GM23338 (cell line): ENCODE data around the gene MAP4. TPM values are rescaled to one million over a fixed set of nuclear protein-coding genes. Genes with fewer than 3 reads are reported as not detected.
A peak's percentile ranks its signal among the peaks of the same experiment; 100 is the strongest.

ENCODE experiments used
- ATAC-seq: fragments of 200-7000 bp; cut with Tn5 transposase; 3 replicates; pipeline ENCODE4 v1.9.1; 2020
- DNase-seq: peaks from one replicate; pipeline ENCODE4 v3.0.0-alpha.2; 2015; ENCODE audit warnings: low spot score
- H2AFZ ChIP-seq: fragments of 200-600 bp; sonication (generic); 2 replicates; pipeline ENCODE4 v1.8.0; 2016; ENCODE audit warnings: antibody characterized with exemption, mild to moderate bottlenecking, moderate library complexity
- H3F3A ChIP-seq: fragments of 200-600 bp; sonication (generic); replicated peaks from 2 replicates; pipeline ENCODE4 v1.8.0; 2017; ENCODE audit warnings: antibody characterized with exemption, mixed run types, low read depth
- H3K27ac ChIP-seq: fragments of 200-600 bp; sonication (generic); 2 replicates; pipeline ENCODE4 v1.6.1; 2016; ENCODE audit warnings: low read depth
- H3K27me3 ChIP-seq: fragments of 200-600 bp; sonication (generic); 2 replicates; pipeline ENCODE4 v1.8.0; 2016; ENCODE audit warnings: mild to moderate bottlenecking, mixed run types, moderate library complexity; ENCODE audit not compliant: insufficient read depth
- H3K36me3 ChIP-seq: fragments of 200-600 bp; sonication (generic); 2 replicates; pipeline ENCODE4 v1.8.0; 2016; ENCODE audit warnings: mild to moderate bottlenecking; ENCODE audit not compliant: insufficient read depth
- H3K4me1 ChIP-seq: fragments of 200-600 bp; sonication (generic); 2 replicates; pipeline ENCODE4 v1.8.0; 2016; ENCODE audit warnings: mild to moderate bottlenecking, moderate library complexity; ENCODE audit not compliant: insufficient read depth
- H3K4me2 ChIP-seq: fragments of 200-600 bp; sonication (generic); 2 replicates; pipeline ENCODE4 v1.7.1; 2017; ENCODE audit warnings: mixed run types
- H3K4me3 ChIP-seq: fragments of 200-600 bp; sonication (generic); 2 replicates; pipeline ENCODE4 v1.6.1; 2016; ENCODE audit warnings: mixed run types
- H3K79me2 ChIP-seq: fragments of 200-600 bp; sonication (generic); replicated peaks from 2 replicates; pipeline ENCODE4 v1.8.0; 2017; ENCODE audit warnings: mild to moderate bottlenecking; ENCODE audit not compliant: insufficient read depth
- H3K9me2 ChIP-seq: fragments of 200-600 bp; sonication (generic); 2 replicates; pipeline ENCODE4 v1.8.0; 2017; ENCODE audit not compliant: insufficient read depth
- H4K20me1 ChIP-seq: fragments of 200-600 bp; sonication (generic); replicated peaks from 2 replicates; pipeline ENCODE4 v1.8.0; 2017; ENCODE audit warnings: mild to moderate bottlenecking; ENCODE audit not compliant: insufficient read depth
- H3K27ac Mint-ChIP-seq: 2 replicates; pipeline ENCODE4 v1.8.0; 2020; ENCODE audit warnings: inconsistent platforms, mild to moderate bottlenecking, moderate library complexity, mixed read lengths
- H3K27me3 Mint-ChIP-seq: 3 replicates; pipeline ENCODE4 v1.8.0; 2022; ENCODE audit warnings: low read depth, mild to moderate bottlenecking, moderate library complexity, mixed read lengths, inconsistent platforms; ENCODE audit not compliant: insufficient read depth, poor library complexity
- H3K36me3 Mint-ChIP-seq: 3 replicates; pipeline ENCODE4 v1.8.0; 2021; ENCODE audit warnings: low read depth, mild to moderate bottlenecking, inconsistent platforms, moderate library complexity, mixed read lengths
- H3K4me1 Mint-ChIP-seq: 3 replicates; pipeline ENCODE4 v1.8.0; 2020; ENCODE audit warnings: mild to moderate bottlenecking, inconsistent platforms, mixed read lengths
- H3K4me3 Mint-ChIP-seq: 3 replicates; pipeline ENCODE4 v1.8.0; 2021; ENCODE audit warnings: moderate library complexity, mild to moderate bottlenecking, inconsistent platforms, mixed read lengths
- H3K9me3 Mint-ChIP-seq: 3 replicates; pipeline ENCODE4 v1.8.0; 2020; ENCODE audit warnings: moderate library complexity, mild to moderate bottlenecking, inconsistent platforms, mixed read lengths
- CREB1 ChIP-seq: fragments of 250-450 bp; sonication (Bioruptor Pico); IDR thresholded peaks from 2 replicates; pipeline ENCODE4 v1.5.0; 2020; ENCODE audit warnings: low read depth, mild to moderate bottlenecking, moderate library complexity
- CTCF ChIP-seq, 2 experiments: fragments of 200-600 bp in 1 of 2; sonication (generic) in 1 of 2; conservative IDR thresholded peaks; 2 replicates each; pipeline versions ENCODE4 v1.5.1 to v1.6.1; 2016 to 2017; ENCODE audit warnings: antibody characterized with exemption in 2 of 2, low read depth in 2 of 2, mild to moderate bottlenecking in 2 of 2, moderate library complexity in 1 of 2
- ETS1 ChIP-seq: IDR thresholded peaks from 2 replicates; pipeline ENCODE4 v1.6.1; 2016; ENCODE audit warnings: antibody characterized with exemption
- EZH2phosphoT487 ChIP-seq: fragments of 200-600 bp; sonication (generic); IDR thresholded peaks from one replicate; pipeline ENCODE4 v1.8.1; 2018; ENCODE audit warnings: antibody characterized with exemption; ENCODE audit not compliant: unreplicated experiment
- JUNB ChIP-seq: IDR thresholded peaks from one replicate; pipeline ENCODE4 v1.6.1; 2016; ENCODE audit warnings: antibody characterized with exemption; ENCODE audit not compliant: unreplicated experiment
- NANOG ChIP-seq: IDR thresholded peaks from 2 replicates; pipeline ENCODE4 v1.6.1; 2016; ENCODE audit warnings: antibody characterized with exemption, borderline replicate concordance
- POLR2AphosphoS5 ChIP-seq: IDR thresholded peaks from 2 replicates; pipeline ENCODE4 v1.6.1; 2016; ENCODE audit warnings: antibody characterized with exemption, low read depth
- REST ChIP-seq: IDR thresholded peaks from one replicate; pipeline ENCODE4 v1.6.1; 2018; ENCODE audit warnings: antibody characterized with exemption; ENCODE audit not compliant: unreplicated experiment
- STAT1 ChIP-seq: IDR thresholded peaks from one replicate; pipeline ENCODE4 v1.6.1; 2016; ENCODE audit warnings: antibody characterized with exemption; ENCODE audit not compliant: unreplicated experiment
- ZNF114 ChIP-seq: fragments of 250-450 bp; sonication (Bioruptor Pico); IDR thresholded peaks from 2 replicates; pipeline ENCODE4 v1.5.0; 2020; ENCODE audit warnings: mild to moderate bottlenecking, moderate library complexity
- ZNF331 ChIP-seq: fragments of 250-450 bp; sonication (Bioruptor Pico); IDR thresholded peaks from 2 replicates; pipeline ENCODE4 v1.5.0; 2020; ENCODE audit warnings: low read depth, mild to moderate bottlenecking, moderate library complexity
- ZNF462 ChIP-seq: fragments of 250-450 bp; sonication (Bioruptor Pico); IDR thresholded peaks from 2 replicates; pipeline ENCODE4 v1.5.0; 2020; ENCODE audit warnings: mild to moderate bottlenecking, moderate library complexity
- polyA plus RNA-seq: library from polyadenylated mRNA; unstranded; fragments of >200 nt; fragmentation: Nextera tagmentation; extraction: Ambion mirVana; gene quantifications from 2 replicates; pipeline ENCODE4 v1.2.1, GENCODE V29; 2016
- total RNA-seq: library from RNA; depleted of rRNA; stranded (reverse); fragments of >200 nt; shearing (Covaris generic); gene quantifications from 2 replicates; pipeline ENCODE4 v1.2.3, GENCODE V29; 2014

The MAP4 gene
- total and polyA plus RNA-seq, 2 experiments from 2014 or later, result 103 to 113 TPM

- peaks cover 34% of the 10 kb centered on the region for H3K36me3 Mint-ChIP-seq
- no peaks in the 10 kb centered on the region; the same call in 1 of the 2 replicates for H4K20me1 ChIP-seq
- peaks cover 5% of the 10 kb centered on the region; the same call in 1 of the 2 replicates for H3F3A ChIP-seq
- no peaks in the 10 kb centered on the region for H3K9me3 Mint-ChIP-seq
- peaks cover 8% of the 10 kb centered on the region for H3K9me2 ChIP-seq
- no peak for DNase-seq
- peaks cover 10% of the 10 kb centered on the region for H3K27me3 Mint-ChIP-seq
- no peak overlapping the region for H3K4me3 Mint-ChIP-seq
- H3K27ac Mint-ChIP-seq, result peak overlapping the region; percentile 50
- TF ChIP-seq REST, result no peak
- no peak for TF ChIP-seq STAT1
- no peak for TF ChIP-seq CREB1 (CRISPR knock-in tag)
- TF ChIP-seq EZH2phosphoT487, result no peak
- no peak for TF ChIP-seq ZNF114 (CRISPR knock-in tag)
- no peak for TF ChIP-seq ZNF331 (CRISPR knock-in tag)
- no peak for TF ChIP-seq CTCF (conservative IDR thresholded peaks at IDR 0.05; ENCODE audit: low read depth in 2 of 2)
- TF ChIP-seq ETS1, result no peak
- TF ChIP-seq ZNF462 (CRISPR knock-in tag), result no peak
- TF ChIP-seq POLR2AphosphoS5, result no peak
- no peak for TF ChIP-seq NANOG
- no peak for TF ChIP-seq JUNB
- no peak overlapping the region for H3K27ac ChIP-seq
- peaks cover 50% of the 10 kb centered on the region for H3K4me1 Mint-ChIP-seq
- peaks cover 41% of the 10 kb centered on the region for H3K4me1 ChIP-seq
- no peaks in the 10 kb centered on the region for H3K36me3 ChIP-seq
- no peak overlapping the region for H2AFZ ChIP-seq
- no peak overlapping the region for H3K4me3 ChIP-seq
- peak overlapping the region; percentile 65; the same call in 1 of the 2 replicates for H3K4me2 ChIP-seq
- H3K79me2 ChIP-seq, result peaks cover 9% of the 10 kb centered on the region
- H3K27me3 ChIP-seq, result no peaks in the 10 kb centered on the region
- ATAC-seq, result no peak
These were observed 127.0 kb downstream of the MAP4 start for GRCh38 chr3:47888986-47889757.
